Gastrocnemius medialis (tissue), 4 donors: ENCODE data around the gene DGCR2. TPM values are rescaled to one million over a fixed set of nuclear protein-coding genes. Genes with fewer than 3 reads are reported as not detected.

Experiments
- ATAC-seq, 2 donors: fragments of 150-250 bp; one replicate each; pipeline ENCODE4 v1.9.1; 2016
- DNase-seq, 2 donors: peaks; one replicate each; pipeline ENCODE4 v3.0.0-alpha.2; 2019
- H3K27ac ChIP-seq, 4 donors: fragments of 200-600 bp; sonication (generic); 1 replicate in 1 of 4; 2 replicates in 3 of 4; pipeline ENCODE4 v1.5.1; 2016 to 2018; ENCODE audit warnings: mild to moderate bottlenecking in 2 of 4, moderate library complexity in 1 of 4
- H3K27me3 ChIP-seq, 3 donors: fragments of 200-600 bp; sonication (generic) in 2 of 3; 1 replicate in 1 of 3; 2 replicates in 2 of 3; pipeline versions ENCODE4 v1.5.1 to v1.6.0; 2016 to 2019; ENCODE audit warnings: mild to moderate bottlenecking in 1 of 3, moderate library complexity in 1 of 3
- H3K36me3 ChIP-seq, 2 donors: fragments of 200-600 bp; sonication (generic) in 1 of 2; one replicate each; pipeline ENCODE4 v1.5.1; 2017 to 2018
- H3K4me1 ChIP-seq, 2 donors: fragments of 200-600 bp; sonication (generic) in 1 of 2; one replicate each; pipeline ENCODE4 v1.5.1; 2016 to 2017; ENCODE audit warnings: mild to moderate bottlenecking in 2 of 2
- H3K4me3 ChIP-seq, 4 donors: fragments of 200-600 bp; sonication (generic) in 3 of 4; 1 replicate in 1 of 4; 2 replicates in 3 of 4; pipeline ENCODE4 v1.5.1; 2016 to 2019; ENCODE audit warnings: mild to moderate bottlenecking in 2 of 4
- H3K9me3 ChIP-seq, 3 donors: fragments of 200-600 bp; sonication (generic) in 2 of 3; 1 replicate in 1 of 3; 2 replicates in 2 of 3; pipeline ENCODE4 v1.5.1; 2016 to 2019
- CTCF ChIP-seq, 5 experiments: fragments of 450-650 bp in 3 of 5; fragments of 200-600 bp in 2 of 5; sonication (generic) in 2 of 5; IDR thresholded peaks in 4 of 5; conservative IDR thresholded peaks in 1 of 5; 1 replicate in 4 of 5; 2 replicates in 1 of 5; pipeline ENCODE4 v1.5.1; 2016 to 2019; ENCODE audit warnings: antibody characterized with exemption in 5 of 5, mild to moderate bottlenecking in 3 of 5, moderate library complexity in 3 of 5
- POLR2A ChIP-seq, 2 donors: fragments of 450-650 bp; IDR thresholded peaks; one replicate each; pipeline ENCODE4 v1.6.1; 2017; ENCODE audit warnings: antibody characterized with exemption in 2 of 2, mild to moderate bottlenecking in 2 of 2, moderate library complexity in 2 of 2
- in situ Hi-C, 4 donors: fragments of 200-750 bp; cut with MboI; loops; one replicate each; pipeline versions ENCODE4 v1.15.0 to v1.8.0; 2017; ENCODE audit warnings: low sequenced_read_pairs in 4 of 4
- intact Hi-C: fragments of 100-400 bp; cut with DNase I; formaldehyde crosslinking; loops from one replicate; pipeline ENCODE4 v1.15.1; 2023; ENCODE audit warnings: low total_unique reads
- total RNA-seq, 4 donors: library from RNA; depleted of rRNA; stranded (reverse); fragments of >200 nt; gene quantifications; one replicate each; pipeline versions ENCODE4 v1.1.0 to v1.2.3, GENCODE V29; 2016

DGCR2 gene
- total RNA-seq, 4 donors from 2014 or later: 30.0 to 72.7 (median 43.5) TPM

DNA sequence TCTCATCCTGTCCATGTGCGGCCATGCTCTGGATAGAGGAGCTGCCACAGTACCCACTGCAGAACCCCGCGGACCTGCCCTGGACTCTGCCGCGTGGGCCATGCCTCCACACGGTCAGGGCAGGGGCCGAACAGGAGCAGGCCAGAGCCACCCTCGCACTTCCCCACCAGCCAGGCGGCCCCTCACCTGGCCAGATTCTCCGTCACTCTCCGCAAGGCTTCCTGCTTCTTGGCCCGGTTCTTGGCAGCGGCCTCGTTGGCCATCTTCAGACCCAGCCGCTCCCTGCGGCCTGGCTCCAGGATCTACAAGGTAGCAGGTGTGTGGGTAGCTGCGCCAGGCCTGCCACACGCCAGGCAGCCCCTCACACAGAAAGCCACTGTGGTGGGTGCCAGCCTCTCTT lies 12.7 kb upstream of the DGCR2 start:
- Histone ChIP-seq H3K36me3 (peaks cover 0 to 58% of the 10 kb centered on the region in 2 donors), H3K4me1 (peaks cover 0 to 3% of the 10 kb centered on the region in 2 donors), H3K4me3 (no peak overlapping the region), H3K27me3 (no peaks in the 10 kb centered on the region), H3K9me3 (no peaks in the 10 kb centered on the region), H3K27ac (peak overlapping the region in 2 of 4 donors; percentile 37 to 75)
- no peak for DNase-seq
- intact Hi-C loops (no loop called here), in situ Hi-C loops (loop anchor here in 1 of 4 donors (25.0 kb wide), 1 partner anchor 502 kb away; no protein-coding TSS in a partner anchor)
- no peak for ATAC-seq
- TF ChIP-seq CTCF (IDR thresholded peaks at IDR 0.05 in 4 of 5, conservative IDR thresholded peaks at IDR 0.05 in 1 of 5): no peak
- no peak for TF ChIP-seq POLR2A (IDR thresholded peaks at IDR 0.05)

DNA sequence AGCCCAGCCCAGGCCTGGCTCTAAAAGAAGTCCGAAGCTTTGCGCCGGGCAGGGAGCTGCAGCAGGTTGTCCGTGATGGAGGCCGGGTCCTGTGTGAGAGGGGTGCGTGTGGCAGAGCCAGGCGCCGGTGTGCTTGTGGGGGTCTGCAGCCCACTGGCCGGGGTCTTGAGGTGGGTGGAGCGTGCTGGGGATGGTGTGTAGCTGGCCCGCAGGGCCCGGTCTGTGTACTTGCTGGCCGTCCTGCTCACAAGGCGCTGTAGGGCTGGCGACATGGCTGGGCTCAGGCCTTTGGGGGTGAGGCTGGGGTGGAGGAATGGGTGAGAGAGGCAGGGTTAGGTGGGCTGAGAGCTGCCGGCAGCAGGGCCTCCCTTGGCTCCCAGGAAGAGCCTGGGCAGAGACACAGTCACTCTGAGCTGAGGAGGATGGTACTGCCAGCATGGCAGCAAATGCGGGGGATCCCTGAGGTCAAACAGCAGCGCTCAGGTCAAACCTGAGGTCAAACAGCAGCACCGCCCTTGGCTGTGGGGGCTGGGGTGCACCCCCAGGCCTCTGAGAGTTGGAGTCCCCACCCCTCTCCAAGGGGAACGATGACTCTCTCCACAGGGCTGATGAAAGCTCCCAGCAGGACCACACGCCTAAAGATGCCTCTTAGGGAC lies 12.1 kb upstream of the DGCR2 start:
- peaks cover 0 to 52% of the 10 kb centered on the region in 2 donors for H3K36me3 ChIP-seq
- ATAC-seq: no peak

DNA sequence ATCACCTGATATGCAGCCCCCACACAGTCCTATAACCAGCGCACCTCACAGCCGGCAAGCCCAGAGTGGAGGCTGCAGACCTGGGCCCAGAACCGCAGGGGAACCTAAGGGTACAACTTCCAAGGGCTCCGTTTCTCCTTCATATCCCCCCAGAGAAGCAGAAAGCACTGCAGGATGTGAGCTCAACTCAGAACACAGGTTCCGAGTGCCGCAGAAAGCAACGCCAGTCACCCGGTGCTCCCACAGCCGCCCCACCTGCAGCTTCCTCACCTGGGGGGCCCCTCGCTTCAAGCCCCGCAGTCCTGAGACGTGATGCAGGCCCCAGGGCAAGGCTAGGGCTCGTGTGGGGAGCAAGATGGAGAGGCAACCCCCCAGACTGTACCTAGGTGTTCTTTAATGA lies 11.3 kb upstream of the DGCR2 start:
- in situ Hi-C loops (loop anchor here in 1 of 4 donors (25.0 kb wide), 1 partner anchor 504 kb away; no protein-coding TSS in a partner anchor), intact Hi-C loops (no loop called here)
- no peak for DNase-seq
- Histone ChIP-seq H3K4me1 (peaks cover 0 to 3% of the 10 kb centered on the region in 2 donors), H3K9me3 (no peaks in the 10 kb centered on the region), H3K36me3 (peaks cover 0 to 45% of the 10 kb centered on the region in 2 donors), H3K4me3 (no peak overlapping the region), H3K27me3 (no peaks in the 10 kb centered on the region), H3K27ac (no peak overlapping the region)
- ATAC-seq: no peak
- no peak for TF ChIP-seq POLR2A (IDR thresholded peaks at IDR 0.05)
- no peak for TF ChIP-seq CTCF (IDR thresholded peaks at IDR 0.05 in 4 of 5, conservative IDR thresholded peaks at IDR 0.05 in 1 of 5)

More for the DNA sequence above, 12.1 kb upstream of the DGCR2 start:
- in situ Hi-C loops (loop anchor here in 1 of 4 donors (25.0 kb wide), 1 partner anchor 503 kb away; no protein-coding TSS in a partner anchor), intact Hi-C loops (no loop called here)
- TF ChIP-seq CTCF (IDR thresholded peaks at IDR 0.05 in 4 of 5, conservative IDR thresholded peaks at IDR 0.05 in 1 of 5) (no peak), POLR2A (IDR thresholded peaks at IDR 0.05) (no peak)
- no peak for DNase-seq
- Histone ChIP-seq H3K27ac (no peak overlapping the region), H3K4me3 (no peak overlapping the region), H3K4me1 (peaks cover 0 to 3% of the 10 kb centered on the region in 2 donors), H3K27me3 (no peaks in the 10 kb centered on the region), H3K9me3 (no peaks in the 10 kb centered on the region)

- no peak for ATAC-seq
- intact Hi-C loops: no loop called here
- in situ Hi-C loops: loop anchor here in 1 of 4 donors (25.0 kb wide), 1 partner anchor 504 kb away; no protein-coding TSS in a partner anchor
- H3K36me3 ChIP-seq: peaks cover 0 to 38% of the 10 kb centered on the region in 2 donors
- H3K27ac ChIP-seq: no peak overlapping the region
- no peaks in the 10 kb centered on the region for H3K27me3 ChIP-seq
- H3K9me3 ChIP-seq: no peaks in the 10 kb centered on the region
- H3K4me1 ChIP-seq: peaks cover 0 to 3% of the 10 kb centered on the region in 2 donors
- no peak for TF ChIP-seq CTCF (IDR thresholded peaks at IDR 0.05 in 4 of 5, conservative IDR thresholded peaks at IDR 0.05 in 1 of 5)
- TF ChIP-seq POLR2A (IDR thresholded peaks at IDR 0.05): no peak
- no peak for DNase-seq
- no peak overlapping the region for H3K4me3 ChIP-seq
Measured at GRCh38 chr22:19132693-19133400, 10.6 kb upstream of the DGCR2 start.
